ENCODE data around the gene SLC44A4. TPM values are rescaled to one million over a fixed set of nuclear protein-coding genes. Genes with fewer than 3 reads are reported as not detected.

Gene SLC44A4
- total RNA-seq, 1 donor from 2014 or later = 0.23 TPM

GRCh38 chr6:31880616-31881015 is 1.8 kb upstream of the SLC44A4 start:
- Mint-ChIP-seq H3K36me3 (ENCODE audit: low read depth, unreplicated experiment) (peaks cover 25% of the 10 kb centered on the region), H3K9me3 (ENCODE audit: unreplicated experiment) (no peaks in the 10 kb centered on the region), H3K27ac (ENCODE audit: unreplicated experiment) (peak overlapping the region; percentile 80), H3K27me3 (ENCODE audit: low read depth, unreplicated experiment) (peaks cover 4% of the 10 kb centered on the region), H3K4me3 (ENCODE audit: unreplicated experiment) (no peak overlapping the region), H3K4me1 (ENCODE audit: low read depth, unreplicated experiment) (peaks cover 9% of the 10 kb centered on the region)
- peaks cover 4% of the 10 kb centered on the region for H3K4me1 ChIP-seq (ENCODE audit: insufficient read depth, low read length)
- H3K36me3 ChIP-seq (ENCODE audit: insufficient read depth, low read length) = peaks cover 25% of the 10 kb centered on the region
- no peak for FAIRE-seq
- no peaks in the 10 kb centered on the region for H3K27me3 ChIP-seq (ENCODE audit: insufficient read depth, low read length)
- no peak overlapping the region for H3K9ac ChIP-seq (ENCODE audit: low read length)
- H3K4me2 ChIP-seq (ENCODE audit: low read length) = no peak overlapping the region
- no peaks in the 10 kb centered on the region for H3K79me2 ChIP-seq (ENCODE audit: insufficient read depth, low read length)
- no peak overlapping the region for H3K27ac ChIP-seq (ENCODE audit: low read depth, low read length)
- no peak for DNase-seq (ENCODE audit: low read depth)
- no peaks in the 10 kb centered on the region for H3K9me3 ChIP-seq (ENCODE audit: insufficient read depth, low read depth, low read length)
- no peak overlapping the region for H3K4me3 ChIP-seq (ENCODE audit: insufficient read depth, low read depth, low read length)
- H4K20me1 ChIP-seq (ENCODE audit: insufficient read depth, low read length) = peaks cover 7% of the 10 kb centered on the region
- no peak for TF ChIP-seq EZH2 (IDR thresholded peaks at IDR 0.05; ENCODE audit: insufficient read depth, low read length)
- no peak for TF ChIP-seq CTCF (IDR thresholded peaks at IDR 0.05; ENCODE audit: insufficient read depth, low read depth, low read length)
- no peak overlapping the region for H2AFZ ChIP-seq (ENCODE audit: low read depth, low read length)

GRCh38 chr6:31879901-31880300 is 1.1 kb upstream of the SLC44A4 start:
- DNase-seq (ENCODE audit: low read depth) (no peak), FAIRE-seq (no peak)
- Mint-ChIP-seq H3K4me1 (ENCODE audit: low read depth, unreplicated experiment) (peaks cover 9% of the 10 kb centered on the region), H3K27ac (ENCODE audit: unreplicated experiment) (no peak overlapping the region), H3K4me3 (ENCODE audit: unreplicated experiment) (no peak overlapping the region), H3K36me3 (ENCODE audit: low read depth, unreplicated experiment) (peaks cover 19% of the 10 kb centered on the region), H3K9me3 (ENCODE audit: unreplicated experiment) (no peaks in the 10 kb centered on the region), H3K27me3 (ENCODE audit: low read depth, unreplicated experiment) (peaks cover 4% of the 10 kb centered on the region)
- no peak overlapping the region for H3K9ac ChIP-seq (ENCODE audit: low read length)
- no peaks in the 10 kb centered on the region for H3K79me2 ChIP-seq (ENCODE audit: insufficient read depth, low read length)
- H3K4me2 ChIP-seq (ENCODE audit: low read length) = no peak overlapping the region
- H3K27ac ChIP-seq (ENCODE audit: low read depth, low read length) = no peak overlapping the region
- H3K4me1 ChIP-seq (ENCODE audit: insufficient read depth, low read length) = peaks cover 4% of the 10 kb centered on the region
- peaks cover 23% of the 10 kb centered on the region for H3K36me3 ChIP-seq (ENCODE audit: insufficient read depth, low read length)
- peaks cover 7% of the 10 kb centered on the region for H4K20me1 ChIP-seq (ENCODE audit: insufficient read depth, low read length)
- no peak for TF ChIP-seq CTCF (IDR thresholded peaks at IDR 0.05; ENCODE audit: insufficient read depth, low read depth, low read length)
- no peak for TF ChIP-seq EZH2 (IDR thresholded peaks at IDR 0.05; ENCODE audit: insufficient read depth, low read length)
- H2AFZ ChIP-seq (ENCODE audit: low read depth, low read length) = no peak overlapping the region
- no peak overlapping the region for H3K4me3 ChIP-seq (ENCODE audit: insufficient read depth, low read depth, low read length)
- H3K27me3 ChIP-seq (ENCODE audit: insufficient read depth, low read length) = no peaks in the 10 kb centered on the region
- no peaks in the 10 kb centered on the region for H3K9me3 ChIP-seq (ENCODE audit: insufficient read depth, low read depth, low read length)

- no peak for TF ChIP-seq CTCF (IDR thresholded peaks at IDR 0.05; ENCODE audit: insufficient read depth, low read depth, low read length)
- TF ChIP-seq EZH2 (IDR thresholded peaks at IDR 0.05; ENCODE audit: insufficient read depth, low read length) = no peak
- H3K27ac ChIP-seq (ENCODE audit: low read depth, low read length) = no peak overlapping the region
- H3K36me3 Mint-ChIP-seq (ENCODE audit: low read depth, unreplicated experiment) = peaks cover 19% of the 10 kb centered on the region
- H3K9me3 ChIP-seq (ENCODE audit: insufficient read depth, low read depth, low read length) = no peaks in the 10 kb centered on the region
- FAIRE-seq (no peak), DNase-seq (ENCODE audit: low read depth) (no peak)
- no peak overlapping the region for H3K4me2 ChIP-seq (ENCODE audit: low read length)
- no peak overlapping the region for H2AFZ ChIP-seq (ENCODE audit: low read depth, low read length)
- H3K27ac Mint-ChIP-seq (ENCODE audit: unreplicated experiment) = no peak overlapping the region
- H3K4me1 Mint-ChIP-seq (ENCODE audit: low read depth, unreplicated experiment) = peaks cover 10% of the 10 kb centered on the region
- no peaks in the 10 kb centered on the region for H3K79me2 ChIP-seq (ENCODE audit: insufficient read depth, low read length)
- H3K27me3 ChIP-seq (ENCODE audit: insufficient read depth, low read length) = no peaks in the 10 kb centered on the region
- H3K4me3 ChIP-seq (ENCODE audit: insufficient read depth, low read depth, low read length) = no peak overlapping the region
- peaks cover 4% of the 10 kb centered on the region for H3K27me3 Mint-ChIP-seq (ENCODE audit: low read depth, unreplicated experiment)
- no peak overlapping the region for H3K4me3 Mint-ChIP-seq (ENCODE audit: unreplicated experiment)
- peaks cover 23% of the 10 kb centered on the region for H3K36me3 ChIP-seq (ENCODE audit: insufficient read depth, low read length)
- H3K4me1 ChIP-seq (ENCODE audit: insufficient read depth, low read length) = peaks cover 4% of the 10 kb centered on the region
- no peaks in the 10 kb centered on the region for H3K9me3 Mint-ChIP-seq (ENCODE audit: unreplicated experiment)
- H4K20me1 ChIP-seq (ENCODE audit: insufficient read depth, low read length) = peaks cover 7% of the 10 kb centered on the region
- H3K9ac ChIP-seq (ENCODE audit: low read length) = no peak overlapping the region
These were observed 346 bp upstream of the SLC44A4 start for GRCh38 chr6:31879143-31879542.

All from astrocyte (in vitro differentiated cells and primary cell).